SHP77 treated with DMSO at 0.1 percent for 48 hours (cell line): Measurements from ENCODE around the gene QRSL1.
"Not testable (repeated sequence)": the region's sequence is repeated elsewhere in the genome, so short reads cannot be mapped to it uniquely, and the experiment has no call there.

Experiments
- DNase-seq: peaks from one replicate; lab custom pipeline; 2025; lab: John Stamatoyannopoulos, UW

The QRSL1 gene

DNA sequence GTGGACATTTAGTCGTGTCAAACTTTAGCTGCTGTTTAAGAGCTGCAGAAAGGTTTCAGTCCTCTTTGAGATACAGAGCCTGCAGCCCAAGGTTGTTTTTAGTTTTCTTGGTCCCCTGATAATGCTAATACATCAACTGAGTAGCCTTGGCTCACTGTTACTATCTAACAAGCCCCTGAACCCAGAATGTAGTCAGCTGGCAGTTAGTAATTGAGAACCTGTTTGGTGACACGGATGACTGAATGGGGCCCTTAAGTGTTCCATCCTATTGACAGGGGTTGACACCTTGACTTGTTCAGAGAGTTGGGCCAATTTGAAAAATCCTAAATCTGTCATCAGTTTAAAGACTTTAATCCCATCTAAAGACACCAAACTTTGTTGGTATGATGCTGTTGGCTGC is 2.9 kb upstream of the QRSL1 start:
- no peak for DNase-seq

DNA sequence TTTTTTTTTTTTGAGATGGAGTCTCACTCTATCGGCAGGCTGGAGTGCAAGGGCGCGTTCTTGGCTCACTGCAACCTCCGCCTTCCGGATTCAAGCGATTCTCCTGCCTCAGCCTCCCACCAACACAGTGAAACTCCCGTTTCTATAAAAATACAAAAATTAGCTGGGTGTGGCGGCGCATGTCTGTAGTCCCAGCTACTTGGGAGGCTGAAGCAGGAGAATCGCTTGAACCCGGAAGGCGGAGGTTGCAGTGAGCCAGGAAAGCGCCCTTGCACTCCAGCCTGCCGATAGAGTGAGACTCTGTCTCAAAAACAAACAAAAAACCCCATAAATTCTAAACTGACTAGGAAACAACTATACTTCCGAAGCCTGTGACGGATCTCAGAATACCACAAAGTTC is 1.6 kb upstream of the QRSL1 start:
- not testable (repeated sequence) for DNase-seq

DNA sequence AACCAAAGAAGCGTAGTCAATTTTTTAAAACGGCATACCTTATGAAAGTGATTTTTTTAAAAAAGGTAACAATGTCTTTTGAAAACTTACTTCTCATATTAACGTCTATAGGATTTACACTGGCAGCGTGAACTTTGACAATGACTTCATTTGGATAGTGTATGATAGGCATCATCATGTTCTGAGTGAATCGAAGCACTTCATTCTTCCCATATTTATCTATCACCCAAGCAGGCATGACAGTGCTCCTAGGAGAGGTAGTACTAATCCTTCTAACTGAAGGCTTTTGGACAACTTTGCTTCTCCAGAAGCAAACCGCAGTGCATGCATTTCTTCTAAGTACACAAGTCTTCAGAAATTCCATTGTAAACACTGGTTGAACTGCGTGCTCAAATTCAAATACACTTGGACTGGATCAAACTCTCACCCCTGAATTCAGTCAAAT is 698 bp upstream of the QRSL1 start:
- no peak for DNase-seq

DNA sequence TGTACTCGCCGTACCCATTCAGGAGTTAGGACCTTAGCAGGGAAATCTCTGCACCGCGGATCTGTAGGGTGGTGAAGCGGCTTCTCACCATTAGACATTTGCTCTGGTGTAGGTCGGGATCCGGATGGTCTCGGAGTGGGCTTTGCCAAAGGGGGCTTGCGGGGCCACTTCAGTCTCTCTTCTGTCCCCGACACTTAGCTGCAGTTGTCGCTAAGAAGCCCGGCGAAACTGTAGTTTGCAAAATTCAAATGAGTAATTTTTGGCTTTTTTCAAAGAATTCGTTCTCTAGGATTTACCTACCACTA is 433 bp downstream of the QRSL1 start:
- no peak for DNase-seq

DNA sequence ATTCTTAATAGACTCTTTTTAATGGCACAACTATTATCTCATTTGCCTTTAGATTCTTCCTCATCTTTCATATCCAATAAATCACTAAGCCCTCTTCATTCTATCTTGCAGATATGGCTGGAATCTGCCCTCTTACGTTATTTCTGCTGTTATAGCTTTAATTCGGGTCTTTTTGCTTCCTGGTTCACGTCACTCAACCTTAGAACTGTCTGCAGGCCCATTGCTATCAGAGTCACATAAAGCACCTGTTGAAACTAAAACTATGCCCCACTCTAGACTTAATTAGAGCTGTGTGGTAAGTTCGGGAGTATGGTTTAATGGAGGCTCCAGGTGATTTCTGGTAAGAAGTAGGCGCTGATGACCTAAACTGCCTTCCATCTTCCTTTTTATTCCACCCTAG is 988 bp downstream of the QRSL1 start:
- no peak for DNase-seq

DNA sequence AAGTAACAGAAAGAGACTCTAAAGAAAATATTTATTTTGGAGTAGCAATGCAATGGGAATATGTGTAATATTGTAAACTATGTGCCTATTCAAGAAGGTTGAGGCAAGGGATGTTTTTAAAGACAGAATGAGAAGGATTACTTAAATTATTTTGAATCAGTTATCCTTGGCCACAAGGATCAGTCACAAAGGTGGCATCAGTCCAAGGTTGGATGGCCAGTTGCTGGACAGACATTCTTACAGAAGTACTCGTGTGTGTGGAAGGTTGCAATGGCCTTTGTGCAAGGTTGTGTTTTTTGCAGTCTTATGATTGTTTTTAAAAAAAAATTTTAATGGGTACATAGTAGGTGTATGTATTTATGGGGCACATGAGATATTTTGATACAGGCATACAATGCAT is 2.0 kb downstream of the QRSL1 start:
- DNase-seq: no peak

DNA sequence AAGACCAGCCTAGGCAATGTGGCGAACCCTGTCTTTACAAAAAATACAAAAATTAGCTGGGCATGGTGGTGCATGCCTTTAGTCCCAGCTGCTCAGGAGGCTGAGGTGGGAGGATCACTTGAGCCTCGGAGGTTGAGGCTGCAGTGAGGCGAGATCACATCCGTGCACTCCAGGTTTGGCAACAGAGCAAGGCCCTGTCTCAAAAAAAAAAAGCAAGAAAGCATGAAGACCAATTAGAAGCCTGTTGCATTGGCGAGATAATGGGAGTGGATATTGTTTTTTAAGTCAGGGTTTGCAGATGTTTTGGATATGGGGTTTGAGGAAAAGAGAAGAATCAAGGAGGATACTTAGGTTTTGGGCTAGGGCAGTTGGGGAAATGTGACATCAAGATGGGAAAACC is 5.2 kb downstream of the QRSL1 start:
- no peak for DNase-seq

DNA sequence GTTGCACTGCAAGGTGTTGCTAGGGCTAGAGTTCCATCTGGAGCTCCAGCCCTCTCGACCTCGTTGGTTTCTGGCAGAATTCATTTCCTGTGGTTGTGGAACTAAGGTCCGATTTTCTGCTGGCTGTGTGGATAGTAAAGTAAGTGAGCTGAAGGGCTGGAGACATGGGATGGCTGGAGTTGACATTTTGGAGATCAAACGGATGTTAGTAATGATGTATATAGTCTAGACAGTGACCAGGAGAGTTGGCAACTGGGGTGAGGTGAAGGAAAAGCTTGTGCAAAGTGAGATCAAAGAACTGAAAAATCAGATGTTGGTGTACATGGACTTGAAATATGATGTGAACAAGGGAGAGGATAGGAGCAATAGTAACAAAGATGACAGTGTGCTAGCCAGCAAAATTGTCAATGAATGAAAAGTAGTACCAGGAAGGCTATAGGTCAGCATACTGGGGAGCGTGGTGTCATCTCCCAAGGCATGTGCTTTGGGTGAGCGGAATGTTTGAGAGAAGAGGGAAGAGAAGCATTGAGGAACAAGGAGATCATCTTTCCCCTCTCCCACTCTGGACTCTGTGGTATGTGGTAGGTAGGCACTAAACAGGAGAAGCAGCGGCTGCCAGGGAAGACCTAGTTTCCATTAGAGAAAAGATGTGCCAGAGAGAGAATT is 7.8 kb downstream of the QRSL1 start:
- no peak for DNase-seq

DNA sequence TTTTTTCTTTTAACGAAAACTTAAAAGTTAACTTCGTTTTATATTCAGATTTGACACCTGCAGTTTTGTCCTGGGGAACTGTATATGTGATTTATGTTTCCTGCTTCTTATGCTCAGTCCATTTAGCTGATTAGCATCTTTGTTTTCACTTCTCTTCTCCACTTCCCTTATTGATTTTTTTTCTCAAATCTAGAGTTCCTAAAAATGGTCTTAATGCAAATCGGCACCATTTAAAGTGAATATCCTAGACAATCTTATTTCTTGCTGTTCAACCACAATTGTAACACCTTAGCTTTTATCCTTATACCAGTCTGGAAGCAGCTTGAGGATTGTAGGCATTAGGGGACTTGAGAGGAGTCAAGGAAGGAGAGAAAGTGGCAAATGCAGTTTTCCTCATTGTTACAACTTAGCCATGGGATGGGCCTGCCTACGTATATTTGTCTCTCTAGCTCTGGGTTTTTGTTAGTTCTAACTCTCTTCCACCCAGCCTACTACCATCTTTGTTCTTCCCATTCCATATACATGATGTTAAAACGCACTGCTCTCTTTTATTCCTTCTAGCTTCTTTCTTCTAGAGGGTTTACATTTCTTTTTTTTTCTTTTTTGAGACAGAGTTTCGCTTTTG is 8.5 kb downstream of the QRSL1 start:
- no peak for DNase-seq

DNA sequence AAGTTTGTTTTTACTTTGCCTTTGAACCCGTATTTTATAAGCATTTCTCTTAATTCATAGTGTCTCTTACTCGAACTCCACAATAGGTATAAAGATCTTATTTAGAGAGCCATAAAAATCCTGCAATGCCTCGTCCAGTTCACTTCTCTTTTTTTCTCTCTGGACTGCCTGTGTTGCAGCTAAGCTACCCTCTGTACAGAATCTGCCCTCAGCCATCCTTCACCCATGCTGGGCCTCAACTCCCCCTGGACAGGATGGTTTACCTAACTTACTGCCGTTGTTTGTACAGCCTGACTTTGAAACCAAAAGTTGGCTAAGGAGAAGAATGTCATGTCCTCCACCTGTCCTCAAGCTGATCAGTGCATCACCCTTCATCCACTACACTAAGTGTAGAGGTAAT is 10.4 kb downstream of the QRSL1 start:
- no peak for DNase-seq

DNA sequence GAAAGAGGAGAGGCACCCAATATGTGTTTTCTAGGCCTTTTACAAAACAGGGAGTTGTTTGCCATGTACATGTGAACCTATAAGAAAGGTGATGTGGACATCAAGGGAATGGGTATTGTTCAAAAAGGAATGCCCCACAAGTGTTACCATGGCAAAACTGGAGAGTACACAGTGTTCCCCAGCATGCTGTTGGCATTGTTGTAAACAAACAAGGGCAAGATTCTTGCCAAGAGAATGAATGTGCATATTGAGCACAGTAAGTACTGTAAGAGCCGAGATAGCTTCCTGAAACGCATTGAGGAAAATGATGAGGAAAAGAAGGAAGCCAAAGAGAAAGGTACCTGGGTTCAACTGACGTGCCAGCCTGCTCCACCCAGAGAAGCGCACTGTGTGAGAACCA is 13.1 kb downstream of the QRSL1 start:
- DNase-seq: no peak

DNA sequence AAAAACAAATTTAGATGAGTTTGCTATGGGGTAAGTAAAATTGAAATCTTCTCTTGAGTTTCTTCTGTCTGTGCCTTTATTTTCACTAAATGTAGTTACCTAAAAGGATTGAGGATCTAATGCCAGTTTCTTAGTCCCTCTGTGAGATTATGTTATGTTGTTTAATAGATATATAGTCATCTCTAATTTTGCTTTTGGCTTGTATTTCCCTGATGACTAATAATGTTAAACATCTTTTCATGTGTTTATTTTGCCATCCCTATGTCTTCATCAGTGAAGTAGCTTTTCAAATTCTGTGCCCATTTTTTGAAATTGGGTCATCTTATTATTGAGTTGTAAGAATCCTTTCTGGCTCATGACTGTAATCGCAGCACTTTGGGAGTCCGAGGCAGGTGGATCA is 13.7 kb downstream of the QRSL1 start:
- DNase-seq: no peak

DNA sequence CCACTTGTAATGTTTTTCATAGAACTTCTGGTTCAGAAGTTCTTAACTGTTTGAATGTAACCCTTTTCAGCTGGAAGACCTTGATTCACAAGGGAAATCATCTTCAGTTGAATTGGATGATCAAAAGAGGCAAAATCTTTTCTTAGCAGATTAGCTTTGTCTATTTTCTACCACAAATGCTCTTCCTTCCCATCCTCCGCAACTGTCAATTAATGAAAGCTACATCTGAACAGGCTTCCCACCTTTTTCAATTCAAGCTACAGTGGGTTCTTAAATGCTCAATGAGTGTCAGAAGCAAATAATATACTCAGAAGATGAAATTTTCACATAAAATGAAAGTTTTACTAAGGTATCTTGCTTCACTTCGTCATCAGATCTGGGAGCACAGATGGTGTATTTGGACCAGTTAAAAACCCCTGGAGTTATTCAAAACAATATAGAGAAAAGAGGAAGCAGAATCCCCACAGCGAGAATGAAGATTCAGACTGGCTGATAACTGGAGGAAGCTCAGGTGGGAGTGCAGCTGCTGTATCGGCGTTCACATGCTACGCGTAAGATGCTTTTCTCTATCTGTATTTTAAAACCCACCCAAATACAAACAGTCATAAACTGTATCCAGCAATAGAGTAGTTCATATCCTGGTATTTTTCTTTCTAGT is 19.4 kb downstream of the QRSL1 start:
- DNase-seq: no peak

DNA sequence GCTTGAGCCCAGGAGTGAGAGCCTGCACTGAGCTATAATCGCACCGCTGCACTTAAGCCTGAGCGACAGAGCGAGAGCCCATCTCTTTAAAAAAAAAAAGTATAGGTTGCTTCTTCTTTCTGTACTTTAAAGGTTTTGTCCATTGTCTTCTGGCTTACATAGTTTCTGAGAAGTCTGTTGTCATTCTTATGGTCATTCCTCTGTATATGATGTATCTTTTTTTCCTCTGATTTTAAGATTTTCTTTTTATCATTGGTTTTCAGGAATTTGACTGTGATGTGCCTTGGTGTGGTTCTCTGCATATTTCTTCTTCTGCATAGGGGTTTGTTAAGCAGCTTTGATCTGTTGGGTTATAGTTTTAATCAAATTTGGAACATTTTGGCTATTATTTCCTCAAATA is 29.1 kb downstream of the QRSL1 start:
- DNase-seq: no peak

DNA sequence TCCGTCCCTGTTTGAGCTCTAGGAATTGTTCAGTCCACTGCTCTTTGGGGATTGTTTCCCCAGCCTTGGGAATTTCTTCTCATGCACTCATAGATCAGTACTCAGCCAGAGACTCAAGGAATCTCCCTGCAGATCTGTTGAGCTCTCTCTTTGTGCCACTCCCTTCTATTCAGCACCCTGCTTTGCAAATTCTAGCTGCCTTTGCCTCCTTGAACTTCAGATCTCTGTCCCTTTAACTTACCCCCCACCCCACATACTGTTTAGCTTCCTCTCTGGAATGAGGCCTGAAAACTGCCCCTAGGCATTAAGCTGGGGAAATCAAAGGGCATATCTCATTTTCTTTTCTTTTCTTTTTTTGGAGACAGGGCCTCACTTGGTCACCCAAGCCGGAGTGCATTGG is 30.5 kb downstream of the QRSL1 start:
- DNase-seq: no peak

DNA sequence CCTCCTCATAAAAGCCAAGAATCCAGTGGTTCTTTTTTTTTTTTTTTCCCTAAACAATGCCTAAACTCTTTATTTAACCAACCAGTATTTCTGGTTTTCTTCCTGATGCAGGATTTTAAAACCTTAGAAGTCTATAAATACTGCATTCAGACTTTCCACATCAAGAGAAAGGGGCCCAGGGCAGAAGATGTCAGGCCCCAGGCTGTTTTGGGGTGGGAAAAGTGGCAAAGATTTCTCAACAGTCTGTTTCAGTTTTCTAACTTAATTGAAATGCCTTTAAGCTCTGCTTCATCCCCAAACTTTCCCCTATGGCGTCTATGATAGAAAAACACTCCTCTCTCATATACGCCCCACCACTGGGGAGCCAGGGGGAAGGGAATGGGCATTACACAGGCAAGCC is 33.1 kb downstream of the QRSL1 start:
- no peak for DNase-seq

DNA sequence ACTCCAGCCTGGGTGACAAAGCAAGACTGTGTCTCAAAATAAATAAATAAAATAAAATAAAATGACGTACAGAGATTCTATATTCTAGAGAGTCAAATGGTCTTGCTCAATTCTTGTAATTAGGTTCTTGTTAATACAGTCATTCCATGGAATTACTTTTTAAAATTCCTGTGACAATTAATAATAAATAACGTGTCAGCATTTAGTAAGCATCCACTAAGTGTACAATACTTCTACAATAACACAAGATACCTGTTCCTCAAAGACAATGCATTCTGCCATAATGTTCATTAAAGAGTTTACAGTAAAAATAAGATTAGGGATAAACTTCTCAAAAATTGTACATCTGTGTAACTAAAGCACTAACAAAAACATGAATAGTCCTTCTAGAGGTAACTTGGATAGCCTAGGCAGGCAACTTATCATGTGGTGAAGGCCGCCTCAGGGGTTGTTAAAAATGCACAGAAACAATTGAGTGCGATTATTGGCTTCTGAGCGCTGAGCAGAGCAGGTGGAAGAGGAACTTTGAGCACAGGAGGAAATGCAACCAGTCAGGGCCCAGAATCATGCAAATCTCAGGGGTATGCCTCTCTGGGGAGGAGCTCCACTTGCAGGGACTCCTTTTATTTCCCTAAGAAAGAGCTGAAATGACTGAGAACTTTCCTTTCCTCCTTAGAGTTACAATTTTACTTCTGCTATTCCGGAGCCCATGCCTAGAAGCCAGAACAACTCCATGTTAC is 37.1 kb downstream of the QRSL1 start:
- DNase-seq: no peak

DNA sequence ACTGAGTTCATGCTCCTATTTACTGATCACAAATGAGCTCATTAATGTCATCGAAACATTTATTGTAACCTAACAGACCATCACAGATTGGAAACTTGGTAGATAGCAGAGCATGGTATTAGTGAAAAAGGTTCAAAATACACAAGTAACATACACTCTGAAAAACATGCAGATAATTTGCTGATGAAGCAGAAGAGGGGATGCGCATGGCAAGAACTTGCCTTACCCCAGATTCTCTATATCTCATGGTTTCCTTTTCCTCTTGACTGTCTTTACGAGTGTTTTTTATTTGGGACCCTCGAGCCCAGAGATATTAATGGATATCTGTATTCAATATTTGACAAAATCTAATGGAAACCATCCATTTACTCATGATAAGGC is 37.6 kb downstream of the QRSL1 start:
- DNase-seq: no peak

DNA sequence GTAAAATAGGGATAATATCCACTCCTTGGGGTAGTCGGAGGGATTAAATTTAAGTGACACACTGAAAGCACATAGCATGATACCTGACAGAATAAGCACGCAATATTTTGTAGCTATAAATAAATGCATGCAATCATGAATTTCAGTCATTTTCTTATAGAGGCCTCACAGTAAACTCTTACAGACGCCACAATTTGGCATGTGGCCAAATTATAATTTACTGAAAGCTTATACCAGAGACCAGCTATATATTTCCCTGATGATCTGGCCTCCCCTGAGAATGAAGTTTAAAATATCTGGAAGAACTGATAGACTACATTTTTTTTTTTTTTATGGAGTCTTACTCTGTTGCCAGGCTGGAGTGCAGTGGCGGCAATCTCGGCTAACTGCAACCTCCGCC is 40.9 kb downstream of the QRSL1 start:
- no peak for DNase-seq

DNA sequence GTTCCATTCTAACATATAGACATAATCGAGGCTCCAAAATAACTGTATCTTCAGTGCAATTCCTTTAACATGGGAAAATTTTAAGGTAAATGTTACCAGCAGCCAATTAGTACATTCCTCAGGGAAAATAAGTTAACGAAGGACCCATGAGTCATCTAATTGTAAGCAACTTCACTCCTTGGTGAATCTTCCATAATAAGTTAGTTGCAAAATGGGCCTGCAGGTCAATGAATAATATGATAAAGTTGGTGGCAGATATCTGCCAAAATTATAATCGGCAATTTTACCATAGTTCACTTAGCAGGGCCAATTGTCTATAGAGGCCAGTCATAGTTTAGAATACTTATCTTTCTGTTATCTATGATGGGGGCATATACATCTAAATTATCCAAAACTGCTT is 42.3 kb downstream of the QRSL1 start:
- no peak for DNase-seq

DNA sequence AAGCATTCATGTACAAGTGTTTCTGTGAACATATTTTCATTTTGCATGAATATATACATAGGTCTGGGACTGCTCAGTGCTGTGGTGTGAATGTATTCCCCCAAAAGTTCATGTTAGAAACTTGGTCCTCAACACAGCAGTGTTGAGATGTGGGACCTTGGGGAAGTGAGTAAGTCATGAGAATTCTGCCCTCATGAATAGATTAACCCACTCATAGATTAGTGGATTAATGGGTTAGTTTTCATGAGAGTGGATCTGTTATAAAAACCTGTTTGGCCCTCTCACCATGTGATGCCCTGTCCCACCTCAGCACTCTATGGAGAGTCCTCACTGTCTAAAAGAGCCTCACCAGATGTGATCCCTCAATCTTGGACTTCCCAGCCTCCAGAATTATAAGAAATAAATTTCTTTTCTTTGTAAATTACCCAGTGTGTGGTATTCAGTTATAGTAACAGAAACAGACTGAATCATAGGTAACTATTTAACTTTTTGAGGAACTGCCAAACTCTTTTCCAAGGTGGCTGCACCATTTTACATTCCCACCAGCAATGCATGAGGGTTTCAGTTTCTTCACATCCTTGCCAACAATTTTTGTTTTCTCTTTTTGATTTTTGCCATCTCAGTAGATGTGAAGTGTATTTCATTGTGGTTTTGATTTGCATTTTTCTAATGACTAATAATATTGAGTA is 45.3 kb downstream of the QRSL1 start:
- DNase-seq: no peak

DNA sequence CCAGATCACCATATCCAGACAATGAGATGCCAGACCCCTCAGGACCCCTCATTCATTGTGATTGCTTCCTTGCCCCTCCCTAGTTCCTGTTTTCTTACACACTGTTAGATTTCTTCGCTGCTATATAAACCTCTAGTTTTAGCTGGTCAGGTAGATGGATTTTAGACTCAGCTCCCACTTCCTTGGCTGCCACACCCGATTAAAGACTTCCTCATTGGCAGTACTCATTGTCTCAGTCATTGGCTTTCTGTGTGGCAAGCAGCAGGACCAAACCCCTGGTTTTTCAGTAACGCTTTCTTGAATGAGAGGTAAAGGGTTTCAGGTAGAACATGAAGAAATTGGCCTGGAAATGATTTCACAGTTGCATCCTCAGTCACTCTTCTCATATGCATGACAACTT is 47.9 kb downstream of the QRSL1 start:
- DNase-seq: no peak

DNA sequence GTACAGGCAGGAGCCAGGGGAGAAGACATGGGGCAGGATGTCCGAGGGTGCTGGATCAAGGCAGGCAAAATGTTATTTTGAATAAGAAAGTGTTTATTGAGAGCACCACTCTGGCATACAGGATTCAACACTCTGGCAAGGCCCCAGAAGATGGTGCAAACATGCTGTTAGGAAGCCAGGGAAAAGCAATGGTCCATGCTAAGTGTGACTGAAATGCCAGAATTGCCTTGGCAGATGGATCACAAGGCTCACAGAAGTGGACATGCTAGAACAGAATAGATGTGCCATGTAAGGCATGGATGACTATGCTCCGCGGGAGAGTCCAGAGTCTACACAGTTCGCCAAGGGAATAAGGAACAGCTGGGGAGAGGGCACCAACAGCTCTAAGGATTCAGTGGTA is 54.6 kb downstream of the QRSL1 start:
- DNase-seq: no peak
